Subcutaneous adipose tissue (tissue), 4 donors: ENCODE results near the gene HPS4. TPM values are rescaled to one million over a fixed set of nuclear protein-coding genes. Genes with fewer than 3 reads are reported as not detected.

Experiments used
- CTCF ChIP-seq: fragments of 450-650 bp; IDR thresholded peaks from one replicate; pipeline ENCODE4 v1.5.1; 2016; ENCODE audit warnings: low read depth, mild to moderate bottlenecking, control low read depth, antibody characterized with exemption, moderate library complexity
- total RNA-seq, 4 donors: library from RNA; depleted of rRNA; stranded (reverse); fragments of >200 nt; gene quantifications; one replicate each; pipeline ENCODE4 v1.1.0, GENCODE V29; 2016

HPS4 gene
- total RNA-seq, 4 donors from 2014 or later, result 29.0 to 32.8 (median 31.6) TPM

- TF ChIP-seq CTCF, result no peak
Measured at GRCh38 chr22:26406118-26406517, 77.5 kb downstream of the HPS4 start.

- TF ChIP-seq CTCF, result no peak
Measured at GRCh38 chr22:26404851-26405421, 78.6 kb downstream of the HPS4 start.

- TF ChIP-seq CTCF, result no peak
Measured at GRCh38 chr22:26401726-26402125, 81.9 kb downstream of the HPS4 start.

Other genes with a start within 250 kb of the HPS4 start
- 1 to 10 TPM in 1 of 4 donors, under 1 TPM in 2, not detected in 1; 0.49 to 1.7 (median 0.88) TPM for gene ASPHD2, start 54.5 kb downstream of the HPS4 start, total RNA-seq
- gene SRRD, start 94 bp upstream of the HPS4 start, total RNA-seq, result 10 to 100 TPM in 3 of 4 donors, 1 to 10 TPM in 1; 5.8 to 18.3 (median 14.5) TPM
- gene TFIP11, start 28.7 kb upstream of the HPS4 start, total RNA-seq, result 10 to 100 TPM; 15.8 to 41.6 (median 18.7) TPM
- 10 to 100 TPM; 39.1 to 74.6 (median 48.3) TPM for gene TPST2, start 106.3 kb upstream of the HPS4 start, total RNA-seq
- gene CRYBB1, start 134.2 kb upstream of the HPS4 start, total RNA-seq, result 1 to 10 TPM in 2 of 4 donors, under 1 TPM in 2; 0.75 to 3.7 (median 1.0) TPM
- not detected for gene CRYBA4, start 138.2 kb upstream of the HPS4 start, total RNA-seq
- 1 to 10 TPM in 2 of 4 donors, under 1 TPM in 2; 0.49 to 1.5 (median 0.93) TPM for gene MIAT, start 173.8 kb upstream of the HPS4 start, total RNA-seq